HG03521 (cell line): ENCODE measurements around the gene PITRM1.

ENCODE experiments used
- ATAC-seq: cut with Tn5 transposase; IDR thresholded peaks from one replicate; pipeline ENCODE4 v1.9.1; 2021; ENCODE audit warnings: mild to moderate bottlenecking, moderate library complexity; ENCODE audit not compliant: unreplicated experiment

The PITRM1 gene

DNA sequence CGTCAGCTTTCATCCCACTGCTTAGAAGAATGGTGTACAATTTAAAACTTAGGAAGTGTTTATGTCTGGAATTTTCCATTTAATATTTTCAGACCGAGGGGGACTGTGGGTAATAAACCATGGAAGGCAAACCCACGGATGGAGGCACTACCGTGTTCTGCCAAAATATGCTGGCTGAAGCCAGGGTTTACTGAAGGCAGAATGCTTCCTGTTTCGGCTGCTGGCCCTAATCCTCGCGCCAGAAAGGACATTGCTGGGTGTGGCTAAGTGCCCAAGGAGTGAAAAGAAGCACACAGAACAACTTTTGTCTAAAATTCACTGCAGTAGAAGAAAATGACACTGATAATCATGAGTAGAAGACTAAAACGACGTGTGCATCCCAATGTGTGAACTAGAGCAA is 32.3 kb downstream of the PITRM1 start:
- no peak for ATAC-seq

GRCh38 chr10:3139216-3139910 is 33.2 kb downstream of the PITRM1 start:
- ATAC-seq = no peak

GRCh38 chr10:3137958-3138726 is 34.4 kb downstream of the PITRM1 start:
- ATAC-seq = no peak

DNA sequence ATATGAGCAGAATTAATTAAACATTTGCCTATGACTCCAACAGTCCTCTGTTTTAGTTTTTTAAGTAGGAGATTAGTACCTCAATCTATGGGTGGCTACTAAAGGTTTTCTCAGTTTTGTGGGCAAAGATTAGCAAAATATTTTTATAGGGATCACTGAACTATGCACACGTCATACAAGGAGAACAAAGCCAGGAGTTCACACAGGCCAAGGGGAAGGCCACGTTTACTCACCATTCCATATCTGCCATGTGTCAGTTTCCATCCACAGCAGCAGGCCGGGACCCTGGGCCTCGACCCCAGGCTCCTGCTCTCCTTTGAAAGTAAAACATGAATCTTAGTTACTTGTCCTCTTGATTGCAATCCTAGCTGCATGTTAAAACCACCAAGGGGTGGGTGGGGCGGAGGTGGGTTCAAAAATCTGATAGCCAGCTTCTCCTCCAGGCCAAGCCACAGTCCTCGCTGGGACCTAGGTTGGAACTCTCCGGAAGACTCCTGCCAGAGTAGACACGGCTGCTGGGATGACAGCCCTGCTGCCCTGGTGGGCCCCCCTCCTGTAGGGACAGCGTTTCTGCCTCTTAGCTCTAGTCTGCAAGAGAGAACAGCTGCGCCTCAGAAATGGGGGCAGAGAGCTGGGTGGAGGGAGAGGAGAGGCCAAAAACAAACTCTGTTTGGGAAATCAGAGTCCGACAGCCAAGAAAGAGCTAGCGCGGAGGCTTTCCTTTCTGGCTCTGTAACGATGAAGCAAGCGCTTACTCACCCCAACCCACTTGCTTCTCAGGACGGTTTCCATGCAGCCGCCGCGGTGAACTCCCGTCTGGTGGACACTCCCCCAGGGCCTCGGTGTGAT is 35.6 kb downstream of the PITRM1 start:
- ATAC-seq = no peak

- no peak for ATAC-seq
Measured at GRCh38 chr10:3136336-3136735, 36.2 kb downstream of the PITRM1 start.

- ATAC-seq = no peak
Measured at GRCh38 chr10:3135006-3135405, 37.6 kb downstream of the PITRM1 start.

DNA sequence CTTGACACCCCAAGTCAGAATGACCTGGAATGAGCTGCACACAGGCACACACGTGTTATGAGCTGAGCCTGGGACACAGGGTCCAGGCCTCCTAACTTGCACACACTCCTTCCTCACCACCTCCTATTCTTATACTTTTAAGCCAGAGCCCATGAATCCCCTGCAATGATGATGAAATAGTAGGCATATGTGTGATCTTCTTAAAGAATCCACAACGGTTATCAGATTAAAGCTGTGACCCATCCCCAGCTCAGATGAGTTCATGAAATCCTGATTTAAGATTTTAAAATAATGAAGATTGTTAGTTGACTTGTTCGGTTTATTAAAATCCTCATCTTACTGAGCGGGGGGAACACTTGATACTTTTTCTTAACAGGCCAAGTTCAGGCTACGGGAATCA is 38.6 kb downstream of the PITRM1 start:
- ATAC-seq = no peak

DNA sequence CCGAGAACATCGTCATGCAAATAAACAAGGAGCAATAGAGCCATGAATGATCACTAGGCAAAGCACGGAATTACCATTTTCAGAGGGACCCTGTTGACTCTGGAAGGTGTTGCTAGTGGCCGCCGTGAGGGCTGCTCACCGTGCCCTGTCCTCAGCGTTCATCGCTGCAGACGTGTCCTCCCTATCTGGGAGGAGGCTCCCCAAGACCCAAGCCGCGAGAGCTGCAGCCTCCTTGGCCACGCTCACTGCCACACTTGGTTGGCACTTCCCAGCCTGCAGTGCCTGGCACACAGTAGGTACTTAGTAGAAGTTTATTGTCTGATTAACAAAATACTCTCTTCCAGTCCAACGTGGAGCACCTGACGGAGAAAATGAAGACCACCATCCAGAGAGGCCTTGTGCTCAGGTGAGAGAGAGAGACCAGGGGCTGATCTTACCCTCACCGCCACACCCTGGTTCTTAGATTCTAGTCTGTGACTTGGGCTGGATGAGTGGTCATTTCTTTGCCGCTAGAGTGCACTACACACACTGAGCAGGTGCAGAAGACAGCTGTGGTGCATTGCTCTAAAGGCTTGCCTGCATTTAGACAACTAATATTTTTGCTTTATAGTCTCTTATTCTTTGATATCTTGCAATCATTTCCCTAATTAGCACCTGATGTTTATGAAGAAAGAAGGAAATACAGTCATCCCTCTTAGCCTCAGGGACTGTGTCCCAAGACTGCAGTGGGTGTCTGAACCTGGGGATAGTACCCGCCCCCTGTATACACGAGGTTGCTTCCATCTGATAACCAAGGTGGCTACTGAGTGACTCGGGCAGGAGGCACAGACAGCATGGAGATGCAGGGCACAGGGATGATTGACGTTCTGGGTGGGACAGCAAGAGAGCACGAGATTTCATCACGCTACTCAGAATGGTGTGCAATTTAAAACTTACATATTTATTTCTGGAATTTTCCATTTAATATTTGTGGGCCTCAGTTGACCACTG is 40.3 kb downstream of the PITRM1 start:
- ATAC-seq = no peak

DNA sequence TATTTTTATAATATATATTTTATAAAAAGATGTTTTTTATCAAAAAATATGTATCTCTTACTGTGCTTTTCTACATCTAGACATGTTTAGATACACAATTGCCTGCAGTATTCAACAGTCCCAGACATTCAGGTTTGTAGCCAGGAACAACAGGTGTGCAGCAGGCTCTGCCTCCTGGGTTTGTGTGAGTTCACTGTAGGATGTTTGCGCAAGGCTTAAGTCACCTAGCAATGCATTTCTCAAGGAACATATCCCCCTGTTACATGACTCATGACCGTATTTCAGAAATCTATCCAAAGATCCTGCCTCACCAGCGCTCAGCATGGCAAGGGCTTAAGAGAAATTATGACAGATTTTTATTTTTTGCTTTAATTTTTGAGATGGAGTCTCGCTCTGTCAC is 41.5 kb downstream of the PITRM1 start:
- no peak for ATAC-seq

DNA sequence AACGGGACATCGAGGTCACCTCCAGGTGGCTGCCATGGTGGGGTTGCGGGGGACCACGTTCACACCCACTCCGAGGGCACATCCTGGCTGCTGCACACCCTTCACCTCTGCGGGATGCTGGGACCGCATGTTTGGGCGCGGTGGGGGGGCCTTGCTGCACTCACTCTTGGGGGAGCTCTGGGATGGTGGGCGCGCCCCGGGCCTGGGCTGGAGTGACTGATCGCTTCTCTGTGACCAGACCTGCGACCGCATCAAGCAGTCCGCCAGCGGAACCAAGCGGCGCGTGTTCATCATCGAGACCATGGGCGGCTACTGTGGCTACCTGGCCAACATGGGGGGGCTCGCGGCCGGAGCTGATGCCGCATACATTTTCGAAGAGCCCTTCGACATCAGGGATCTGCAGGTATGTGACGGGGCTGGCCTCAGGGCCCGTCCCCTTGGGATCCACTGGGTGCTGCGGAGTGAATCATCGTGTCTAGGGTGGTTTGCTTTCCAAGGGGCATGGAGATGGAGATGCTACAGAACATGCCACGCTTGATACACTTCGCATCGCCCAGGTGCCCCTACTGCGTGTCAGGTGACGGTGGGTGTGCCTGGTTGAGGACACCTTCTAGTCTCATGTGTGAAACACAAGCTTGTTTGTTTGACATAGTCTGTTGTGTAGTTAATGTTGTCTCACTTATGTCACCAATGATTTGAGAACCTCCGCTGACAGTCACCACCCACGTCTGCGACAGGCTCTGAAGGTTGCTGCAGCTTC is 42.8 kb downstream of the PITRM1 start:
- no peak for ATAC-seq

DNA sequence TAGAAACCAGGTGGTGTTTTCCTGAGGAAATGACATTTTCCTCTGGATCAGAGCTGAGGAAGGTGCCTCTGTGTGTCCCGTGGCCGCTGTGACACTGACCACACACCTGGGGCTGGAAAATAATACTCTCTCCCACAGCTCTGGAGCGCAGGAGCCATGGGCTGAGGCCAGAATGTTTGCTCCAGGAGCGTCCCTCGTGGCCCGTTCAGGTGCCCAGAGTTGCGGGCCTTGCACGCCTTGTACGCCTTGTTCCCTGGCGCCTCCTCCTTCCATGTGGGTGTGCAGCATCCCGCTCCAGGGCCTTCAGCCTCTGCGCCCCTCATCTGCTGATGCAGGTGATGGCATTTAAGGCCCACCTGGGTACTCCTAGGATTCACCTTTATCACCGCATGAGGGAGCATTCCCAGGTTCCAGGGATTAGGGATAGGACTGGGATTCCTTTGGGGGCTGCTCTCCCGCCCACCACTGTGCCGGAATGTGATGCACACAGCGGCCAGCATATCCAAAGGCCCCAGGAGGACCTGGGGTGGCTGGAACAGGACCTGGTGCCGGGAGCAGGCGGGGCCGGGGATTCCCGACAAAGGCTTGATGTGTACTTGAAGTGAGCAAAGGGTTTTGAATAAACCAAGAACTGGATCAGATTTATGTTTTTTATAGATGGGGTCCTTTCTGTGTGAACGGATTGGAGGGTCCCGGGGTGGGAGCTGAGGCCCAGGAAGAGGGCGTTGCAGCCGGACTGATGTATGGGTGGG is 44.0 kb downstream of the PITRM1 start:
- no peak for ATAC-seq

- no peak for ATAC-seq
Measured at GRCh38 chr10:3127921-3128320, 44.7 kb downstream of the PITRM1 start.

GRCh38 chr10:3126741-3127346 is 45.7 kb downstream of the PITRM1 start:
- ATAC-seq = no peak

DNA sequence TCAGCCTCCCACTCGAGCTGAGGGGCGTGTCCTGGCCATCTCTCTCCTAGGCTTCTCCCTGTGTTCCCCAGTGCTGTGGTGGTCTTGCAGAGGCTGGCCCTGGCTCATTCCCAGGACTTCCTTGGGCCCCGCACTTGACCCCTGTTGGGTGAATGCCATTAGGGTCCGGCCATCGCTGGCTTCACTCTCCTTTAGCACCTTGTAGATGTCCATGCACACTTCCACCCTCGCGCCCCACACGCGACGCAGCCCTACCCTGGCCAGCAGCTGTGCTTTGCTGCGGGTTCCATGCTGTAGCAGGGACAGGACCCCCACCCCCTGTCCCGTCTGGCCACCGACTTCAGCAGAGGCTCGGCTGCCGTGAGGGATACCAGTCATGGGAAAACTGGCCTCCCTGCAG is 46.3 kb downstream of the PITRM1 start:
- no peak for ATAC-seq

DNA sequence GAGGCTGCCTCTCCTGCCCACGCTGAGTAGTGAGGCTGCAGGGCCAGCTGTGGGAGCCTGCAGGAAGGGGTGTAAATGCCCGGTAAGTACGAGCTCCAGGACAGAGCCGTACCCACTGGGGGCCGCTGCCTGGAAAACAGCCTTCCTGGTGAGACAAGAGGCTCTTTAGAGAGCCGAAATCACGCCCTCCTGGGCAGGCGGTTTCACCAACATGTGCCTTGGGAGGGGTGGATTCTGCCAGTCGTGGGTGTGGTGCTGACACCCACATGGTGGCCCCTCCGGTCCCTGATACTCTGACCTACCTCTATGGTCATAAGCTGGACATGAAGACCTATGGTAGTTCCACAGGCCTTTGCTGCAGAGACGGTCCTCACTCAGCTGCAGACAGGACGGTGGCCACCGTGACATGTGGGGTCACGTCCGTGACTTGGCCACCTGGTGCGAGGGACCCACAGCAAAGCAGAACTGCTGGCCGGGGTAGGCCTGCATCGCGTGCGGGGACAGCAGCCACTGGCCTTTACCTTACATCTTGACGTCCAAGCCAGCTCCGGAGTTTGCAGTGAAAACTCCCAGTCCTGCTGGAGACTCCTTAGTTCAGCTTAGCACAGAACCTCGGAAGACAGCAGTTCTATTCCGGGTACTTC is 46.9 kb downstream of the PITRM1 start:
- ATAC-seq = no peak

DNA sequence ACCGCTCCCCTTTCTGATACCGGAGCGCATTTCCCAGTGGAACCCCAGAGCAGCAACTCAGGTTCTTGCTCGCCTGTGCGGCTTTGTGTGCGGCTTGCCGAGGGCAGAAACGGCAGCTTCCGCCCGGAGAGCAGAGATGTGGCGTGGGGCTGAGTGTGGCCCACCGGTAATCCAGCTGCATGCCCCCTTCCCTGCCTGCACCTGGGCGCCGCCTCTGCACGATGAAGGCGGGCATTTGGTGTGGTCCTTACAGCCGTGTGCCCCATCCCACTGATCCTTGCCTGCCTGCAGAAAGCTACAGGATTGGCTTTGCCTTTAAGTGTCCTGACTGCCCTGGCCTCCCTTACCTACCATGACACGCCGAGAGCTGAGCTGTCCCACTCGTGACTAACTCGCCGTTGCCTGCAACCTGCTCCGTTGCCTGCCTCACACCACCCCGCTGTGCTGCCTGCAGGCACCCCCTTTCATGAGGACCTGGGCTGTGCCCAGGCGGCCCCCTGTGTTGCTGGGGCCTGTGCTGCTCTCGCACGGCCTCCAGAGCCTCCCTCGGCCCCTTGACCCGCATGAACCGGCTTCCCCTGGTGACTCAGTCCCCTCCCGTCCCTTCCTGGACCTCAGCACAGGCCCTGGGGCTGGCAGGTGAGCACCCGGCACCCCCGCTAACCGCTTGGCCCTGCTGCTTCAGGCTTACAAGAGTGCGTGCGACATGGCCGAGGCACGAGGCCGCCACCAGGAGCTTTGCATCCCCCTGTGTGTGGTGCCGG is 48.0 kb downstream of the PITRM1 start:
- no peak for ATAC-seq
